ENCODE results near the gene NAP1L1.

The NAP1L1 gene, protein sequence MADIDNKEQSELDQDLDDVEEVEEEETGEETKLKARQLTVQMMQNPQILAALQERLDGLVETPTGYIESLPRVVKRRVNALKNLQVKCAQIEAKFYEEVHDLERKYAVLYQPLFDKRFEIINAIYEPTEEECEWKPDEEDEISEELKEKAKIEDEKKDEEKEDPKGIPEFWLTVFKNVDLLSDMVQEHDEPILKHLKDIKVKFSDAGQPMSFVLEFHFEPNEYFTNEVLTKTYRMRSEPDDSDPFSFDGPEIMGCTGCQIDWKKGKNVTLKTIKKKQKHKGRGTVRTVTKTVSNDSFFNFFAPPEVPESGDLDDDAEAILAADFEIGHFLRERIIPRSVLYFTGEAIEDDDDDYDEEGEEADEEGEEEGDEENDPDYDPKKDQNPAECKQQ

DNA sequence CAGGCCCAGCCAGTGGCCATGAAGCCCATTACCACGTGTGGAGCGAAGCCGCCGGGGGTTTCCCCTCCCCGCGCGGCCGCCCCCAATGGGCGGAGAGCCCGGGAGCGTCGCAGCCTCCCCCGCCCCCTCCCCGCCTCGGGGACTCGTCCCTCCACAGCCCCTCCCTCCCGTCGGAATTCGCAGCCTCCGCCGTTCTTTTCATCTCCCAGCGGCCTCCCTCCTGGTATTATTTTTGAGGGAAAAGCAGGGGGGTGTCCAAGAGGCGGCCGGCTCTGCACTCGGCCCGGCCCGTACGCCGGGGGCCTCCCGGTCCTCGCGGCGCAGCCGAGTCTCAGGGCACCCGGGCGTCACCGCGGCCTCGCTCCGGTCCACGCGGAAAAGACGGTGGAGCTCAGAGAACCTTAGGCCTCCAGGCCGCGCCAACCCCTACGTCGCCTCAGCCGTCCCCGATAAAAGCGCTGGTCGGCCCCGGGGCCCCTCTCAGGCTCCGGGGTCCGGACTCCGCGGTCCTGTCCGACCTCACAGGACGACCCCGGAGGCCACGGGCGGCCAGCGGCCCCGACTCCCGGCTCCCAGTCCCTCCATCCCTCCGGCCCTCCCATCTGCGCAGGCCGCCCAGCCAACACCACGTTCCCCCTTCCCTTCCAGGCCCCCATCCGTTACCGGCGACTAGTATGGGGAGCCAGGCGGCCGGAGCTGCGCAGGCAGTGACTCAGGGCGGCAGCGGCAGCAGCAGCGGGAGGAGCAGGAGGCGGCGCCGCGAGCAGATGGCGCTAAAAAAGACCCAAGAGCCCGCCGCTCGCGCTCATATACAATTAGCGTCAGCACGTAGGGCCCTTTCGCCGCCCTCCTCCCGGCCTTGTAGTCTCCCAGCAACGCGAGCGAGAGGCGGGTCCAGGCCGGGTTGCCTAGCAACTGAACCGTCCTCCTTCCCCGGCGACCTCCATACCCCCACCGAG, at the start of gene NAP1L1:
NAP1L1 (minus strand) TSS at position 782 of the 959 bp plus-strand sequence. CDS start 10,466 bp downstream, outside the sequence.
- FAIRE-seq = no peak

DNA sequence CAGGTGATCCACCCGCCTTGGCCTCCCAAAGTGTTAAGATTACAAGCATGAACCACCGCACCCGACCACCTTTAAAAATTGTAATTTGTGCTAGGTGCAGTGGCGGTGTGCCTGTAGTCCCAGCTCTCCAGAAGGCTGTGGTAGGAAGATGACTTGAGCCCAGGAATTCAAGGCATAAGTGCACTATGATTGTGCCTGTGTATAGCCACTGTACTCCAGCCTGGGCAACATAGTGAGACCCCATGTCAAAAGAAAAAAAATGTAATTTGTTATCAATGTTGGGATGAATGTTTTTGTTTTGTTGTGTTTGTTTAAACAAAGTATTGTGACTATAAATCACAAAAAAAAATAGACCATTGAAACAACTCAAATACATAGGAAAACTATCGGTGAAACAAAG, 43.1 kb upstream of the NAP1L1 start:
- no peak for FAIRE-seq

DNA sequence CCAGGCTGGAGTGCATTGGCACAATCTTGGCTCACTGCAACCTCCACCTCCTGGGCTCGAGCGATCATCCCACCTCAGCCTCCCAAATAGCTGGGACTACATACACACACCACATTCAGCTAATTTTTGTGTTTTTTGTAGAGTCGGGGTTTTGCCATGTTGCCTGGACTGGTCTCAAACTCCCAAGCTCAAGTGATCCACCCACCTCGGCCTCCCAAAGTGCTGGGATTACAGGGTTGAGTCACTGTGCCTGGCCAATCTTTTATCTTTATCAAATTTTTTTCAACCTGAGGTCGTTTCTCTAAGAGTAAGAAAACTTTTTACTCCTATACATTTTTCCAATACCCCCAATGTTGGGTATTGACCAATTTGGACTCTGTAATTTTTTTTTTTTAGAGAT, 40.0 kb upstream of the NAP1L1 start:
- FAIRE-seq = no peak

DNA sequence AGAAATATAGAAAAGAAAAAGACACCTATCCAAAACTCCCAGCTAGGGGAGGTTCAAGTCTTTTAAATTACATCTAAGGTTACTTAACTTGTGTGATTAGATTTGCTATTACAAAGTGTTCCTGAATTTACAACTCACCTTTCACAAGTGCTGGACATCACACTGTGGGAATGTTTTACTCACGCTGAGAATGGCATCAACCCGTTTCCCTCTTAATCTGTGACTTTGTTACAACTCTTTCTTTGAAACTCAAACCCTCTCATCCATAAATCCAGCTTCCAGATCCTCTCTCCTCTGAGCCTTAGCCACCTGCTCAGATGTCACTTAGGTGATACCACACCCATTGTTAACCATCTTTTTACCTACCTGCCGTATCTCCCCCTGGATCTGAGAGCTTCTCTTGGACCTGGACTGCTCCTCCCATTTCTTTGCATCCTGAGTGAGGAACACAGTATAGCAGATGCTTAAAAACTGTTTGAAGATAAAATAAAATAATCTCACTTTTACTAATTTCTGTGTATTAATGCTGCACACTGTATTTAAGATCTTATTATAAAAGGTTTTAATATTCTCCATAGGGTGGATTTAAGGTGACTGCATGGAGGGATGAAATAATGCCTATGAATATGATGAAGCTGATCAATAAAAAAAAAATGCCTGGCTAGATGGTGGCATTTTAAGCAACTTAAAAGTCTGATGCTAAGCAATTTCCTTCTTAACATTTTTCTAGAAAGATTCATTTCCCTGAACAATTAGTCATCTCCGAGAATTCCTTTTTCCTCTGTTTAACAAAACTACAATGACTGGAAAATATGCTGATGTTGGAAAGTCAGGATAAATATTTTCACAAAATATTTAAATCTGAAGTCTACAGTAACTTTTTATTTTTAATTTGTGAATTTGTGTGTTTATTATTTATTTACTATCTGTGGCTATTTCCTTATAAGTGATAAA, 39.1 kb upstream of the NAP1L1 start:
- FAIRE-seq = peak; percentile 68

DNA sequence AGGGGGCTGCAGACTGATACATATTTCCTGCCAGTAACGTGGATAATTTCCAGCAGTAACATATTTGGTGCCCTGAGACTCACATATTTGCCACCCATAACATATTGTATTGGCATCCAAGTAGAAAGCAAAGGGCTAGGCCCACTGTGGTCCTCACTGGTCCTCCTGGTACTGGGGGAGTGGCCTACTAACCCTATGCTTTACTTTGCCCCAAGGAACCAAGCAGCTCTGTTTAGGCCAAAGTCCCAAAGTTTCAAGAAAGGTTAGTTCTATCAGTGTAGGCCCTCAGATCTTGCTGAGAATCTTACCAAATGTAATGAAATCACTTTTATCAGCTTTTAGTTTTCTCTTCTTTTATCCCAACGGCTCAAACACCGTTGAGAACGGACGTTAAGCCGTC, 35.4 kb upstream of the NAP1L1 start:
- FAIRE-seq = no peak

DNA sequence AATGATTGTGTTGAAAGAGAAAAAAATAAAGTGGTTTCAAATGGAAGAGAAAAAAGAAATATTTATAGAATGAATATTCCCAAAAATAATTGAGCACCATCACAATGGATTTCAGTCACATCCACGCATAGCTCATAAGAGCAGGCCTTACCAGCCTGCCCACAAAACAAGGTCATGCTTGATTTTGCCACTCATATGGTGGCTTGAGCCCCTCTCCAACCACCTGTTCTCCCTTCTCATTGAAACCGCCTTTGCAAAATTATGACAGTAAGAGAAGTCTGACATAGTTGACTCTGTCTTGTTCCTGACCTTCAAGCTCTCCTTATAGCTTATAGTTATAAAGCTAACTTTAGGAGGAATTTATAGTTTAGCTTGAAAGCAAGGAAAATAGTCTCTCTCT, 33.3 kb upstream of the NAP1L1 start:
- no peak for FAIRE-seq

DNA sequence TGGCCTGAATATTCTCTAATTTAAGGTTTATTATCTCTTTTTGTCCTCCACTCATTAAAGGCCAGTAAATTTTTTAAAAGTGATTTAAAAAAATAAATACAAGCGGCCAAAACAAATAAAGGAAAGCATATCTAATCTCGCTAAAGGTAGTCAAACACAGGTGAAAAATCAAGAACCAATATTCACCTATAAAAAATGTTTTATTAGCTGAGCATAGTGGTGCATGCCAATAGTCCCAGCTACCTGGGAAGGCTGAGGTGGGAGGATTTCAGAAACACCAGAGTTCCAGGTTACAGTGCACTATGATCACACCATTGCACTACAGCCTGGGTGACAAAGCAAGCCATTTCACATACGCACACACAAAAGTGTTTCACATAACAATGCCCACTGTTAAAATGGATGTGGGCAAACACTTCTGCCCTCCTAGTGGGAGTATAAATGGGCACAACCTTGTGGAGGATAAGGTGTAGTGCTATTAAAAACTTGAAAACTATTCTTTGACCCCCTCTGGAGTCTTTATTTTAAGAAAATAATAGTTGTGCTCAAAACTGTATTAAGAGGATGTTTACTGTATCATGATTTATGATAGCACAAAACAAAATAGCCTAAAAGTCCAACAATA, 32.7 kb upstream of the NAP1L1 start:
- FAIRE-seq = no peak

DNA sequence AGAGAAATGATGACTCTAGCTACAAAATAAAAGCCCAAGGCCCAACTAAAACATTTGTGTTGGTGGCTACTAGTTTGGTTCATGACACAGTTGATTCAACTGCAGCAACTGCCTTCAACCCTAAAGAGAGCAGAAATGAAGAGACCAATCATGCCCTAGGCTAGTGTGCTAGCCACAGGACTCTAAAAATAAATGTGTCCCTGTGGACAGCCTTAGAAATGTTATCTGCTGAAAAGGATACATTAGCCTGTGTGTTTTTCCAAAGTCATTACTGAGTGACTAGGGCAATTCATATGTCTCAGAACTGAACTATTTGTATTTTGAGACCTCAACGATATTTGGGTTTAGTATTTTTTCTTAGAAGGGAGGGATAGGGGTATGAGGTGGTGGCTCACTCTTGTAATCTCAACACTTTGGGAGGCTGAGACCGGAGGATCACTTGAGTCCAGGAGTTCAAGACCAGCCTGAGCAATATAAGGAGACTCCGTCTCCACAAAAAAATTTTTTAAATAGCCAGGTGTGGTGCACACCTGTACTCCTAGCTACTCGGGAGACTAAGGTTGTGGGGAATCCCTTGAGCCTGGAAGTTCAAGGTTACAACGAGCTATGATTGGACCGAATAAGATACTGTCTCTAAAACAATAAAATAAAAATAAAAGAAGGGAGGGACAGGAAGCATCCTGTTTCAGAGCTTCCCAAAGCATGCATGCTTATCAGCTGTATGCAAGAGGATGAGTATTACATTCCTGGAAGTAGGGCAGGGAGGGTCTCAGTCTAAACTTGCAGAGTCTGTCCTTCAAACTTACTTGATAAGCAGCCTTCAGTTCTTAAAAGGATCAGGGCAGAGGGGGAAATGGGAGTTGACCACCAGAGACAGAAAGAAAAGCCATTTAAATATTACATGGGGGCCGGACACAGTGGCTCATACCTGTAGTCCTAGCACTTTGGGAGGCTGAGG, 29.6 kb upstream of the NAP1L1 start:
- no peak for FAIRE-seq

DNA sequence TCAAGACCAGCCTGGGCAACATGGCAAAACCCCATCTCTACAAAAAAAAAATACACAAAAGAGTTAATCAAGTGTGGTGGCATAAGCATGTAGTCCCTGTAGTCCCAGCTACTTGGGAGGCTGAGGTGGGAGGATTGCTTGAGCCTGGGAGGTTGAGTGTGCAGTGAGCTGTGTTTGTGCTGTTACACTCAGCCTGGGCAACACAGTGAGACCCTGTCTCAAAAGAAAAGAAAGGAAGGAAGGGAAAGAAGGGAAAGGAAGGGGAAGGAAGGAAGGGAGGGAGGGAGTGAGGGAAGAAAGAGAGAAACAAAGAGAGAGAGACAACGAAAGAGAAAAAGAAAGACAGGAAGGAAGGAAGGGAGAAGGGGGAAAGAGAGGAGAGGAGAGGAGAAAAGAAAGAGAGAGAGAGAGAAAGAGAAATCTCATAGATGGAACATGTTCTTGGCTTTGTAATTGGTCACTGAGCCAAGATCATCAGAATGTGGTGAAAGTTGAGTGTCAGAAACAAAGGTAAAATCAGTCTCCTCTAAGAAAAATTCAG, 26.8 kb upstream of the NAP1L1 start:
- FAIRE-seq = no peak

DNA sequence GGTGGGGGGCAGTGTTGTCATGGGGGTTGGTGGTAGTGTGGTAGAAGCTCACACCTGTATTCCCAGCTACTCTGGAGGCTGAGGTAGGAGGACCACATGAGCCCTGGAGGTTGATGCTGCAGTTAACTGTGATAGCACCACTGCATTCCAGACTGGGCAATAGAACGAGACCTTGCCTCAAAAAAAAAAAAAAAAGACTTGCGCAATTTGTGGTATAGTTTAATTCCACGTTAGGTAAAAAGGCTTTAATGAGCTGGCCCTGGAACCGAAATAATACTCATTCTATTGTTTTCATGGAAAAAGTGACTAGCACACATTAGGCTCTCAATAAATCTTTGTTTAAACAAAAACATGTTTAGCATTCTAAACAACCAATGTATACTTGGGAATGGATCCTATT, 25.4 kb upstream of the NAP1L1 start:
- FAIRE-seq = no peak

DNA sequence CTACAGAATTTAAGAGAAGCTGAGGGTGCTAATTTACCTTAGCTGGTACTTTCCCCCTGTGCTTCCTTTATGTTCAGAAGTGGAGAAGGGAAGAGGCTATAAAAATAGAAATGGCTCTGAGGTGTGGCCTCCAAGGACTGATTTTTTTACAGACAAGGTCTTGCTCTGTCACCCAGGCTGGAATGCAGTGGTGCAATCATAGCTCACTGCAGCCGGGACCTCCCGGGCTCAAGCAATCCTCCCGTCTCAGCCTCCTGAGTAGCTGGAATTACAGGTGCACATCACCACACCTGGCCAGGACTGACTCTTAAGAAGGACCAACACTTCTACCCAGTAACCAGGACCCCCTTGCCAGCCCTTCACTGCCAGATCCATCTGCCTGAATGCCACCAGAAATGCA, 23.9 kb upstream of the NAP1L1 start:
- no peak for FAIRE-seq

DNA sequence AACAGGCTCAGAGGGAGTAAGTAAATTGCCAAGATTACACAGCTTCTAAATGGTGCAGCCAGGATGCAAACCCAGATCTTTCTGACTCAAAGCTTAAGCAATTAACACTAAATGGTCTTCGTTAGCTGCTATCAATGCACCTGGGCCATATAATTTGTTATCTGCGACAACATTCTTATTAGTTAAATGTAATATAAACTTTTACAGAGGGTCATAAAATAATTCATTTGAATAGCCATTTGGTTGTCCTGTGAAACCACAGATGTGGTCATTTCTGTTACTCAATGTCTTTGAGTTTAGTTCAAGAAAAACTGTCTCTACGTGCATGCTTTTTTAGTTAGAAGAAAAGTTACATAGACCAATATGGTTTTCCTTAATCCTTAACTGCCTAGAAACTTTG, 22.1 kb upstream of the NAP1L1 start:
- no peak for FAIRE-seq

DNA sequence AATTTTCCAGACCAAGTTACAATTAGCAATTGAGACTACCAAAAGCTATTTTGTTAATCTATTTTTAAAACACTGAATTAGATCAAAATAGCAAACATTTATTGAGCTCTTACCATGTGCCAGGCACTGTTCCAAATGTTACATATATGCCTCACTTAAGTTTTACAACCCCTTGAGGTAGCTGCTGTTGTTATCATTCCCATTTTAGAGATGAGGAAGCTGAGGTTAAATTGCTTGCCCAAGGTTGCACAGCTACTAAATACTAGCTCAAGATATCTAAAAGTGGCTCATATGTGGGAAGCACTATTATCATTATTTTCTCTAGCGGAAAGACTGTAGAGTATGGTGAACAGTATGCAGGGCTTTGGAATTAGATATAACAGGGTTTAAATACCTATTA, 19.5 kb upstream of the NAP1L1 start:
- no peak for FAIRE-seq

DNA sequence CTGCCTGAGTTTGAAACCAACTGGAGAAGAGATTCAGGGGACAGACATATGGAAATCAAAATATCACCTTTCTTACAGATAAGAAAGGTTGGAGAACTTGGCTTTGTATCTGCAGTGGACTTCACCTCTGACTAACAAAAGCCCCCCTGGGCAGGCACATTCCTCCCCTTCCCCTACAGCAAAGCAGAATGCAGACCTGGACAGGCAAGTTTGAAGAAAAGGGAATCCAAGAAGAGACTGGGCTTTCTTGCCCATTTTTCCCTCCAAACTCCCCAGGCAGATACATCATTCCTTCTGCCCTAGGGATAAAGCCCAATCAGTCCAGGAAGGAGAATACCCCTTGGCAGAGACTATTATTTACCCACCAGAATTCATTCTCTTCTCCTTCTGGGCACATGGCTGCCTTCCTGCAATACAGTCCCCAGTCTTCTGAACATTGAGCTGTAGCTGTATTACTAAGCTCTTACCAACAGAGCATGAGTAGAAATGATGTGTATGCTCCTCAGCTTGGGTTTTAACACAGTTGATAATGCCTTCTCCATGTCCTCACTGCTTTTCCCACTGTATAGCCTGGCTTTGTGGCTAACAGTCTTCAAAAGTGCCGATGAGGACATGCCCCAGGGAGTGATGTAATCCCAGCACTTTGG, 17.4 kb upstream of the NAP1L1 start:
- no peak for FAIRE-seq

DNA sequence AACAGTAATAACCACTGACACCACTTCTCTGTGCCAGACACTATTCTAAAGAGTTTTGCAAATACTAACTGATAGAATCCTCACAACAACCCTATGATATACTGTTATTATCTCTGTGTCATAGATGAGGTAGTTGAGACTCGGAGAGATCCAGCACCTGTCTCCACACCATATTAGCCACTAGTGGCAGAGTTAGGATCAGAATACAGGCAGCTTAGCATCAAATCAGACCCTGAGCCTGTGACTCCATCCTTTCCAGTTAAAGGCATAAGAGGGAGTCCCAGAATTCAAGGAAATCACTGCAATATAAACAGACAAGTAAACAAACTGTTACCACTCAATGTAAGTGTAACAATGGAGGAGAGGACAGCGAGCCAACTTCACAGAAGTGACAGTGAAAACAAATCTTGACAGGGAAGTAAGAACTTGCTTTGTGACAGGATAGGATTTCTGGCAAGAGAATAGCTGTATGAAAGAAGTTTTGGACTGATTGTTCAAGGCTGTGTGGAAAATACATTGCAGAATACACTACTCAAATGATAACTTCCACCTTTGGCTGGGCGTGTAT, 11.7 kb upstream of the NAP1L1 start:
- FAIRE-seq = no peak

DNA sequence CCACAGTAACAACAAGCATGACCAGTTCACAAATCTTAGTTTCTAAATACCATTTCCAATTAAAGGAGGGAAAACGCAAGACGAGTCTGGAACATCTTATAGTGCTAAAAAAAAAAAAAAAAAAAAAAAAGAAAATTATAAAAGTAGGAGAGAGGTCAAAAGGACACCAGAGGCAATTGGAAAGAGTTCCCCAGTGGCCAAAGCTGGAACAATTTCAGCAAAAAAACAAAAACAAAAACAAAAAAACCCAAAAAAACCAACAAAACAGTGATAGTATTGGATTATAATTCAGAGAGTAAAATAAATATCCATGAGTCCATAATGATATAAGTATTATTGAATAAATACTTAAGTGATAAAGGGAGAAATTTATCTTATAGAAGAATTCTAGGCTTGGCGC, 10.3 kb upstream of the NAP1L1 start:
- FAIRE-seq = no peak

DNA sequence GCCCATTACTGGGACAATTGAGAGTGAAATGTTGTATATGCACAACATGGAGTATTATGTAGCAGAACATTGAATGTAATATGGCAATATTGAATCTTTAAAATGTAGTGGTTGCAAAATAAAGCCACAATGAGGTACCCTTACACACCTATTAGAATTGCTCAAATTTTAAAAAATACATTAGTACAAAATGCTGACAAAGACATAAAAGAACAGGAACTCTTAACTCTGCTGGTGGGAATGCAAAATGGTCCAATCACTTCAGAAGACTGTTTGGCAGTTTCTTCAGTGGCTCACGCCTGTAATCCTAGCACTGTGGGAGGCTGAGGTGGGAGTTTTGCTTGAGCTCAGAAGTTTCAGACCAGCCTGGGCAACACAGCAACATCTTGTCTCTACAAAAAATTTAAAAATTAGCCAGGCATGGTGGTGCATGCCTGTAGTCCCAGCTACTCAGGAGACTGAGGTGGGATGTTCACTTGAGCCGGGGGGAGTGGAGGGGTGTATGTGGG, 6.8 kb upstream of the NAP1L1 start:
- no peak for FAIRE-seq

DNA sequence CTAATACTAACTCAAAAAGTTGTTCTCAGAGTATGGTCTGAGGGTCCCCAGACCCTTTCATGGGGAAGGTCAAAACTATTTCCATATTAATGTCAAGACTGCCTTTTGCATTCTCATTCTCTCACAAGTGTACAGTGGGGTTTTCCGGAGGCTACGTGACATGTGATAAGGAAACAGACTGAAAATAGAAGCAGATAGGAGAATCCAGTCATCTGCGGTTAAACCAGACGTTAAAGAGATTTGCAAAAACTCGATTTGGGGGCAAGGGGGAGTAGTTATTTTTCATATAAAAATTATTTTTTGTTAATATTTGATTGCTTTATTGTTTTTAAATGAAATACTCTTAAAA, 1.0 kb upstream of the NAP1L1 start:
- FAIRE-seq = peak; percentile 72

DNA sequence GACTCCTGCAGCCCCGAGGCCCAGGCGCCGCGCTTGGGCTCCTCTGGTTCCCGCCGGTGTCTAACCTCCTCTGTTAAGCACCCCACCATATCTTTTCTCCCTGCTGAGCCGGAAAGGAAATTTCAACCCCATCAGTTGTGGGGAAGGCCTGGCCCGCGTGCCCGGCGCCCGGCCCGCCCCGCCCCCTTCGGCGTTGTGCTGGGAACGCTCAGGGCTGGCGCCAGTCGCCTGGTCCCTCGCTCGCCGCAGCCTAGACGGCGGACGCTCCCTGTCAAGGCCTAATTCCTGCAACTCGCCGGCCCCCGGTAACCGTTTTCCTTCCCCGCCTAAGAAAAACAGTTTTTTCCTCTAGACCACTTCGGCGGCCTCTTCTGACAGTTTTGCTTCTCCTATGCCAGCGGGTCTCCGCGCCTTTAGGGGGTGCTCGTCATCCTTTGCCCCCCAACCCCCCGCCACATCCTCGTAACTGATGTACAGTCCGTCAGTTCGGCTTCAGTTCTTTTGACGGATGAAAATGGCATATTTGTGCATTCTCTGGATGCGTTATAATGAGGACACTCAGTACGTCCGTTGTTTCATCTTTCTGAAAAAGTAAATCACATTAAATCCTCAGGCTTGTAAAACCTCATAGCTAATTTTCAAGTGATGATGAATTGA, 506 bp upstream of the NAP1L1 start:
- FAIRE-seq = no peak

Data from islet of Langerhans (tissue), 1 donor.